Measurements from ENCODE around the gene PAX2. TPM values are rescaled to one million over a fixed set of nuclear protein-coding genes. Genes with fewer than 3 reads are reported as not detected.

The PAX2 gene
- total and polyA plus RNA-seq, 2 of the 13 experiments (the other 11 are each of a cell fraction or from before 2014, with no cell fraction given), result not detected

DNA sequence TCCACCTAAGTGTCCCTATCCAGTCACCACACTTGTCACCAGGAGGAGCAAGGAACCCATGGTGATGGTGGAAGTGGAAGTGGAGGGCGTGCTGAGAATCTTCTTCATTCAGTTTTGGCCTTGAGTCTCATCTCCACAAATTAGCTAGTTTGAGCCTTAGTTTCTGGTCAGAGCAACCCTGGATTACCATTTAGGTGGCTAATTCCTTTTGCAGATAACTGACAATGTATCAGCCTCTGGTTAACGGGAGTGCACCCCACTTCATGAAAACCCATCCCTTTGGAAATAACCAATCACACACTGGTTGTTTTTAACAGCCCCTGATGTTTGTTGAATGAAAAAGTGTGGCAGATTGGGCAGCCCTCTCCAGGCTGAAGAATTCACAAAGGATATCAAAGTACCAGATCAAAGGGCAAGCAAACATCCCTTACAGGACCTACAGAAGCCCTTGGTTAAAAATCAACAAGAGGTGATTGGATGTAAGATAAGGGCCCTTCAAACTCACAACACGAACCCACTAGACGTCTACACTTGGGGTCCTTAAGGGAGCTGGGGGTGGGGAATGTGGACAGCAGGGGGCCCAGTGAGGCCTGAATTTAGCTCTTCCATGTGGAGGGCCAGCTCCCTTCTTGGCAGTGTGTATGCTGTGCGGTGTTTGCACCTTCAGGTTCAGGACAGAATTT is 130.2 kb downstream of the PAX2 start (continued):
- TF ChIP-seq, protein P1, sequence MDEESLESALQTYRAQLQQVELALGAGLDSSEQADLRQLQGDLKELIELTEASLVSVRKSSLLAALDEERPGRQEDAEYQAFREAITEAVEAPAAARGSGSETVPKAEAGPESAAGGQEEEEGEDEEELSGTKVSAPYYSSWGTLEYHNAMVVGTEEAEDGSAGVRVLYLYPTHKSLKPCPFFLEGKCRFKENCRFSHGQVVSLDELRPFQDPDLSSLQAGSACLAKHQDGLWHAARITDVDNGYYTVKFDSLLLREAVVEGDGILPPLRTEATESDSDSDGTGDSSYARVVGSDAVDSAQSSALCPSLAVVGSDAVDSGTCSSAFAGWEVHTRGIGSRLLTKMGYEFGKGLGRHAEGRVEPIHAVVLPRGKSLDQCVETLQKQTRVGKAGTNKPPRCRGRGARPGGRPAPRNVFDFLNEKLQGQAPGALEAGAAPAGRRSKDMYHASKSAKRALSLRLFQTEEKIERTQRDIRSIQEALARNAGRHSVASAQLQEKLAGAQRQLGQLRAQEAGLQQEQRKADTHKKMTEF (CRISPR knock-in tag; IDR thresholded peaks at IDR 0.05), result peak; percentile 41; the same call in 1 of the 2 replicates
- no peak for TF ChIP-seq ATF7-NPFF (CRISPR knock-in tag; IDR thresholded peaks at IDR 0.05; ENCODE audit: low read depth)
- no peak for TF ChIP-seq ZNF678 (CRISPR knock-in tag; IDR thresholded peaks at IDR 0.05)
- no peak for TF ChIP-seq MYNN (CRISPR knock-in tag; IDR thresholded peaks at IDR 0.05; ENCODE audit: low read depth)
- TF ChIP-seq, protein P2, sequence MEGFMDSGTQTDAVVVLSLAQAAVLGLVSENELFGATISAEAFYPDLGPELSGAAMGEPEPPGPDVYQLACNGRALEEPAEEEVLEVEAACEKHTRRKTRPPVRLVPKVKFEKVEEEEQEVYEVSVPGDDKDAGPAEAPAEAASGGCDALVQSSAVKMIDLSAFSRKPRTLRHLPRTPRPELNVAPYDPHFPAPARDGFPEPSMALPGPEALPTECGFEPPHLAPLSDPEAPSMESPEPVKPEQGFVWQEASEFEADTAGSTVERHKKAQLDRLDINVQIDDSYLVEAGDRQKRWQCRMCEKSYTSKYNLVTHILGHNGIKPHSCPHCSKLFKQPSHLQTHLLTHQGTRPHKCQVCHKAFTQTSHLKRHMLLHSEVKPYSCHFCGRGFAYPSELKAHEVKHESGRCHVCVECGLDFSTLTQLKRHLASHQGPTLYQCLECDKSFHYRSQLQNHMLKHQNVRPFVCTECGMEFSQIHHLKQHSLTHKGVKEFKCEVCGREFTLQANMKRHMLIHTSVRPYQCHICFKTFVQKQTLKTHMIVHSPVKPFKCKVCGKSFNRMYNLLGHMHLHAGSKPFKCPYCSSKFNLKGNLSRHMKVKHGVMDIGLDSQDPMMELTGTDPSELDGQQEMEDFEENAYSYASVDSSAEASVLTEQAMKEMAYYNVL (CRISPR knock-in tag; IDR thresholded peaks at IDR 0.05; ENCODE audit: borderline replicate concordance), result no peak; the same call in 1 of the 2 replicates
- TF ChIP-seq RORA (CRISPR knock-in tag; IDR thresholded peaks at IDR 0.05), result no peak
- TF ChIP-seq HNRNPUL1 (IDR thresholded peaks at IDR 0.05; ENCODE audit: low read depth, low read length), result no peak
- no peak for TF ChIP-seq ZNF354B (CRISPR knock-in tag; IDR thresholded peaks at IDR 0.05)
- TF ChIP-seq RCOR2 (CRISPR knock-in tag; IDR thresholded peaks at IDR 0.05), result peak; percentile 86
- TF ChIP-seq, protein P3, sequence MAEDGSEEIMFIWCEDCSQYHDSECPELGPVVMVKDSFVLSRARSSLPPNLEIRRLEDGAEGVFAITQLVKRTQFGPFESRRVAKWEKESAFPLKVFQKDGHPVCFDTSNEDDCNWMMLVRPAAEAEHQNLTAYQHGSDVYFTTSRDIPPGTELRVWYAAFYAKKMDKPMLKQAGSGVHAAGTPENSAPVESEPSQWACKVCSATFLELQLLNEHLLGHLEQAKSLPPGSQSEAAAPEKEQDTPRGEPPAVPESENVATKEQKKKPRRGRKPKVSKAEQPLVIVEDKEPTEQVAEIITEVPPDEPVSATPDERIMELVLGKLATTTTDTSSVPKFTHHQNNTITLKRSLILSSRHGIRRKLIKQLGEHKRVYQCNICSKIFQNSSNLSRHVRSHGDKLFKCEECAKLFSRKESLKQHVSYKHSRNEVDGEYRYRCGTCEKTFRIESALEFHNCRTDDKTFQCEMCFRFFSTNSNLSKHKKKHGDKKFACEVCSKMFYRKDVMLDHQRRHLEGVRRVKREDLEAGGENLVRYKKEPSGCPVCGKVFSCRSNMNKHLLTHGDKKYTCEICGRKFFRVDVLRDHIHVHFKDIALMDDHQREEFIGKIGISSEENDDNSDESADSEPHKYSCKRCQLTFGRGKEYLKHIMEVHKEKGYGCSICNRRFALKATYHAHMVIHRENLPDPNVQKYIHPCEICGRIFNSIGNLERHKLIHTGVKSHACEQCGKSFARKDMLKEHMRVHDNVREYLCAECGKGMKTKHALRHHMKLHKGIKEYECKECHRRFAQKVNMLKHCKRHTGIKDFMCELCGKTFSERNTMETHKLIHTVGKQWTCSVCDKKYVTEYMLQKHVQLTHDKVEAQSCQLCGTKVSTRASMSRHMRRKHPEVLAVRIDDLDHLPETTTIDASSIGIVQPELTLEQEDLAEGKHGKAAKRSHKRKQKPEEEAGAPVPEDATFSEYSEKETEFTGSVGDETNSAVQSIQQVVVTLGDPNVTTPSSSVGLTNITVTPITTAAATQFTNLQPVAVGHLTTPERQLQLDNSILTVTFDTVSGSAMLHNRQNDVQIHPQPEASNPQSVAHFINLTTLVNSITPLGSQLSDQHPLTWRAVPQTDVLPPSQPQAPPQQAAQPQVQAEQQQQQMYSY (CRISPR knock-in tag; IDR thresholded peaks at IDR 0.05), result no peak
- peak; percentile 61 for TF ChIP-seq SAP130 (CRISPR knock-in tag; IDR thresholded peaks at IDR 0.05; ENCODE audit: low read depth)
- no peak for TF ChIP-seq ZNF670 (CRISPR knock-in tag; IDR thresholded peaks at IDR 0.05; ENCODE audit: borderline replicate concordance)
- no peak for TF ChIP-seq TOPORS (CRISPR knock-in tag; IDR thresholded peaks at IDR 0.05)
- TF ChIP-seq GABPB1 (CRISPR knock-in tag; IDR thresholded peaks at IDR 0.05), result no peak
- no peak for TF ChIP-seq RAD51 (IDR thresholded peaks at IDR 0.05; ENCODE audit: borderline replicate concordance)
- TF ChIP-seq ZNF782 (CRISPR knock-in tag; IDR thresholded peaks at IDR 0.05; ENCODE audit: borderline replicate concordance), result no peak
- TF ChIP-seq ZNF746 (CRISPR knock-in tag; IDR thresholded peaks at IDR 0.05), result no peak; the same call in 1 of the 2 replicates
- TF ChIP-seq PHF5A (CRISPR knock-in tag; IDR thresholded peaks at IDR 0.05; ENCODE audit: low read depth, unreplicated experiment), result no peak
- peak; percentile 15; the same call in 1 of the 2 replicates for TF ChIP-seq EHMT2 (IDR thresholded peaks at IDR 0.05; ENCODE audit: borderline replicate concordance, low read depth, low read length)
- TF ChIP-seq, protein P4, sequence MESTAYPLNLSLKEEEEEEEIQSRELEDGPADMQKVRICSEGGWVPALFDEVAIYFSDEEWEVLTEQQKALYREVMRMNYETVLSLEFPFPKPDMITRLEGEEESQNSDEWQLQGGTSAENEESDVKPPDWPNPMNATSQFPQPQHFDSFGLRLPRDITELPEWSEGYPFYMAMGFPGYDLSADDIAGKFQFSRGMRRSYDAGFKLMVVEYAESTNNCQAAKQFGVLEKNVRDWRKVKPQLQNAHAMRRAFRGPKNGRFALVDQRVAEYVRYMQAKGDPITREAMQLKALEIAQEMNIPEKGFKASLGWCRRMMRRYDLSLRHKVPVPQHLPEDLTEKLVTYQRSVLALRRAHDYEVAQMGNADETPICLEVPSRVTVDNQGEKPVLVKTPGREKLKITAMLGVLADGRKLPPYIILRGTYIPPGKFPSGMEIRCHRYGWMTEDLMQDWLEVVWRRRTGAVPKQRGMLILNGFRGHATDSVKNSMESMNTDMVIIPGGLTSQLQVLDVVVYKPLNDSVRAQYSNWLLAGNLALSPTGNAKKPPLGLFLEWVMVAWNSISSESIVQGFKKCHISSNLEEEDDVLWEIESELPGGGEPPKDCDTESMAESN (CRISPR knock-in tag; conservative IDR thresholded peaks at IDR 0.05), result no peak

Measured in HepG2 (cell line).